BLaER1 (cell line): ENCODE measurements around the gene PCBP3.

ENCODE experiments used
- H3K27ac ChIP-seq: shearing (Covaris generic); formaldehyde crosslinking; 2 replicates; pipeline ENCODE4 v1.8.1; 2022
- H3K27me3 ChIP-seq: shearing (Covaris generic); formaldehyde crosslinking; 2 replicates; pipeline ENCODE4 v1.8.1; 2022
- H3K36me3 ChIP-seq: shearing (Covaris generic); formaldehyde crosslinking; 2 replicates; pipeline ENCODE4 v1.8.1; 2022
- H3K4me1 ChIP-seq: shearing (Covaris generic); formaldehyde crosslinking; 2 replicates; pipeline ENCODE4 v1.8.1; 2022
- H3K4me2 ChIP-seq: shearing (Covaris generic); formaldehyde crosslinking; 2 replicates; pipeline ENCODE4 v1.8.1; 2022
- H3K4me3 ChIP-seq: shearing (Covaris generic); formaldehyde crosslinking; 2 replicates; pipeline ENCODE4 v1.8.1; 2022
- H3K9ac ChIP-seq: shearing (Covaris generic); formaldehyde crosslinking; 2 replicates; pipeline ENCODE4 v1.8.1; 2022
- H3K9me3 ChIP-seq: shearing (Covaris generic); formaldehyde crosslinking; 2 replicates; pipeline ENCODE4 v1.8.1; 2022
- H4K20me1 ChIP-seq: shearing (Covaris generic); formaldehyde crosslinking; 2 replicates; pipeline ENCODE4 v1.8.1; 2022
- Cebpa-rat ChIP-seq: shearing (Covaris generic); IDR thresholded peaks from 2 replicates; pipeline ENCODE4 v1.8.1; 2022

PCBP3 gene

DNA sequence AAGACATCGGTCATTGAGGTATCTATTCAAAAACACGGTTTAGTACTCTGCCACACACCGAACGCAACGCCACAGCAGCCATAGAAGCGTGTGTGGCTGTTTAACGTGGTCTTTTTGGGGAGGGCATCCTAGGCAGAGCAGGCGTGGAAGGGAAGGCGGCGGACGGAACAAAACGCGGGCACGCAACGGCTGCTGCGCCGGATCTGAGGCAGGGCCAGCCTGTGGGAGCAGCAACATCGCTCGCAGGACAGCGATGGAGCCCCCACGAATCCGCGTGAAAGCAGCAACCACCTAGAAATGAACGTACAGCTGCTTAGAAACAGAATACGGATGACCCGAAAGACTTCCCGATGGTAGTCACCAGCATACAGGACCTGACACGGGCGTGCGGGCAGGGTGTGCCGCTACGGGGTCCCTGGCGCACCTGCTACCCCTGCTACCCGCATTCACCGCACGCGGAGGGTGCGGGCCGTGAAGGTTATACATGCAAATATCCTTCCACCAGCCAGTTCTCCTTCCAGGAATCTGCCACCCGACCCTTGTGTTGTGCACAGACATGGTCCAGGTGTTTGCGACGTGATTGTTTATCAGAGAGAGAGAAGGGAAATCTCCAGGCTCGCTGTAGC, 223.6 kb downstream of the PCBP3 start:
- Histone ChIP-seq H3K36me3 (peaks cover 7% of the 10 kb centered on the region; the same call in 1 of the 2 replicates), H3K4me2 (peak overlapping the region; percentile 78), H3K27me3 (no peaks in the 10 kb centered on the region), H3K4me1 (peaks cover 74% of the 10 kb centered on the region), H4K20me1 (peaks cover 31% of the 10 kb centered on the region), H3K27ac (peak overlapping the region; percentile 61; the same call in 1 of the 2 replicates), H3K9me3 (no peaks in the 10 kb centered on the region), H3K9ac (no peak overlapping the region), H3K4me3 (no peak overlapping the region)
- no peak for TF ChIP-seq Cebpa-rat

DNA sequence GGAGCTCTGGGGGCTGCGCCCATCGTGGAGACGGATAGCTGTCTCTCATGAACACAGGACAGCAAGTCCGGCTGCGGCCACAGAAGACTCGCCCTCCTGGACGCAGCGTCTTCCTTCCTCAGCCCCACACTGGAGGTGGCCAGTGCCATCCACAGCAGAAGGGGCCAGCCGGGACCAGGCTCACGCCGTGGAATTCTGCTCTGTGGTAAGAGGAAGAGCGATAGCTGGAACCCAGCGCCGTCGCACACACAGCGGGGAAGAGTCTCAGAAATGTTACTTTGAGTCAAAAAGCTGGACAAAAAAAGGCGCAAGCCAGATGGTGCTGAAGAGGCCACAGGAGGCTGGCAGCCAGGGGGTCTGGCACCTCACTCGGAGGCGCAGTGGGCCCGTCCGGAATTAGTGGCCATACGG, 224.2 kb downstream of the PCBP3 start:
- Histone ChIP-seq H3K9ac (0 out of 2 replicates have a peak overlapping the region, but pooled peaks have one; percentile 6), H3K4me3 (no peak overlapping the region), H3K4me2 (peak overlapping the region; percentile 78), H4K20me1 (peaks cover 31% of the 10 kb centered on the region), H3K27ac (peak overlapping the region; percentile 61; the same call in 1 of the 2 replicates), H3K9me3 (no peaks in the 10 kb centered on the region), H3K27me3 (no peaks in the 10 kb centered on the region), H3K4me1 (peaks cover 75% of the 10 kb centered on the region), H3K36me3 (peaks cover 7% of the 10 kb centered on the region; the same call in 1 of the 2 replicates)
- no peak for TF ChIP-seq Cebpa-rat

DNA sequence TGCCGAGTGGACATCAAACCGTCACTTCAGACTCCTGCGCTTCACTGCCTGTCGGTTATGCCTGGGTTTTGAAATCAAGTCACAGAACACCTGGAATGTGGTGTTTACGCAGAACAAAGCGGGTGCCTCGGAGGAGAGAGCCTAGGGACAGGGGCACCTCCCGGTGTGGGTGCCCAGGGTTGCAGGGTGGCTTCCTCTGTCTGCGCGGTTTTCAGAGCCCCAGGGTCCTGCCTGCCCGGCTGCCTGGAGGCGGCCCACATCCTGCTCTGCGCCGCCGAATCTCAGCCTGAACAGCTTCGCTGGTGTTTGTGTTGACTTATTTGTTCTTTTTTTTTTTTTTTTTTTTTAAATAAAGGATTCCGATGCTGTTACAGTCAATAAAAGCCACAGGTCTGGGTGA, 224.6 kb downstream of the PCBP3 start:
- Histone ChIP-seq H3K9ac (0 out of 2 replicates have a peak overlapping the region, but pooled peaks have one; percentile 43), H3K27ac (peak overlapping the region; percentile 61; the same call in 1 of the 2 replicates), H3K4me2 (peak overlapping the region; percentile 78), H3K9me3 (no peaks in the 10 kb centered on the region), H3K4me3 (no peak overlapping the region), H4K20me1 (peaks cover 31% of the 10 kb centered on the region), H3K27me3 (no peaks in the 10 kb centered on the region), H3K4me1 (peaks cover 76% of the 10 kb centered on the region), H3K36me3 (peaks cover 7% of the 10 kb centered on the region; the same call in 1 of the 2 replicates)
- no peak for TF ChIP-seq Cebpa-rat

DNA sequence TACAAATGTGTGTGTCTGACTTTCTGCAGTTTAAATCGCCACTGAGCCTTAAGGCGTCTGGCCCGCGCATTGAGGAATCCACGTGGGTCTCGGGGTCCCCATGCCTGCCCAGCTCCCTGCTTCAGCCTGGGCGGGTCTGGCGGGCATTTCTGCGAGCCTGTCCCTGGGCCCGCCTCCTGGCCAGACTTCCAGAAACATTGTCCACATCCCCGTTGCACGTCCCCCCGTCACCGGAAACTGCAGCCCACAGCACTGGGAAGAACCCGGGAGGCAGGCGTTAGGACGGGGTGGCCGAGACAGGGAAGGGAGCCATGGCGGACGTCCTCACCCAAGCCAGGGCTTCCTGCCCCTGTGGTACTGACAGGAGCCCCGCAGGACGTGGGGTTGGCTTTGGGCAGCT, 225.0 kb downstream of the PCBP3 start:
- Histone ChIP-seq H3K9me3 (no peaks in the 10 kb centered on the region), H3K4me1 (peaks cover 77% of the 10 kb centered on the region), H4K20me1 (peaks cover 31% of the 10 kb centered on the region), H3K27ac (peak overlapping the region; percentile 55; the same call in 1 of the 2 replicates), H3K4me3 (no peak overlapping the region), H3K27me3 (no peaks in the 10 kb centered on the region), H3K4me2 (peak overlapping the region; percentile 78), H3K36me3 (peaks cover 7% of the 10 kb centered on the region; the same call in 1 of the 2 replicates), H3K9ac (0 out of 2 replicates have a peak overlapping the region, but pooled peaks have one; percentile 43)
- TF ChIP-seq Cebpa-rat = no peak

DNA sequence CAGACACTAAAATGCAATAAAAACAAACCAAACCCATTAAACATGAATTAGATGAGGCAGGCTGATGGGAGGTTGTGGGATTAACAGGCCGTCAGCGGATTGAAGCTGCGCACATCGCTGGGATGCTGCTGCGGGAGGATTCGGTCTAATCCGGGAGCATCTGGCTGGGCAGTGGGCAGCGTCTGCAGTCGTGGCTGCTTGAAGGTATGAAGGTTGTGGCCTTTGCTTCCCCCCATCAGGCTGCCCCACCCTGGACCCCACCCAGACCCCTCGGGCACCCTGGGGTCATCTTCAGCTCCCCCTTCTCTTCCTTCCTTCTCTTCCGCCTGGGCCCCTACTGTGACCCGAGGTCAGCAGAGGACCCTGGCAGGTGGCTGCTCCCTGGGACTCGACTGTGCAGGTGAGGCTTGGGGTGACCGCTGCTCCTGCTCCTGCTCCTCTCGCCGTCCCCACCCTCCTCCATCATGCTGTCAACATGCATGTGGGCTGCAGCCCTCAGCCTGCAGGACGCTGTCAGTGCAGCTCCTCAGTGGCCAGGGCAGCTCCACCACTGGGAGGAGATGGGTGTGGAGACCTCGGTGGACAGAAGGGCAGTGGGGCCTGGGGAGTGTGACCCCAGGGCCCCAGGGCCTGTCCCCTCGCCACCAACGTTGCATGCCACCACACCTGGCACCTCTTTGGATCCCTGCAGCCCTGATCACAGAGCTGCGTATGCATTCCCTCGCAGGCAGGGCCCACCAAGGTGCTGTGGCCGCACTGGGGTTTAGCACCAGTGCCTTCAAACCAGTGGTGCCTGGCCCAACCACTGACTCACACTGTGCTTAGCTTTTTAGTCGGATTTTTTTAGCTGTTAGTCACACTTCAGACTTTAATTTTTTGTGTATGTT, 225.8 kb downstream of the PCBP3 start:
- H3K27me3 ChIP-seq = no peaks in the 10 kb centered on the region
- H3K9me3 ChIP-seq = no peaks in the 10 kb centered on the region
- no peak overlapping the region for H3K4me3 ChIP-seq
- H3K27ac ChIP-seq = no peak overlapping the region
- peaks cover 31% of the 10 kb centered on the region for H4K20me1 ChIP-seq
- TF ChIP-seq Cebpa-rat = no peak
- peaks cover 7% of the 10 kb centered on the region; the same call in 1 of the 2 replicates for H3K36me3 ChIP-seq
- peaks cover 77% of the 10 kb centered on the region for H3K4me1 ChIP-seq
- H3K4me2 ChIP-seq = peak overlapping the region; percentile 78; the same call in 1 of the 2 replicates
- no peak overlapping the region for H3K9ac ChIP-seq

DNA sequence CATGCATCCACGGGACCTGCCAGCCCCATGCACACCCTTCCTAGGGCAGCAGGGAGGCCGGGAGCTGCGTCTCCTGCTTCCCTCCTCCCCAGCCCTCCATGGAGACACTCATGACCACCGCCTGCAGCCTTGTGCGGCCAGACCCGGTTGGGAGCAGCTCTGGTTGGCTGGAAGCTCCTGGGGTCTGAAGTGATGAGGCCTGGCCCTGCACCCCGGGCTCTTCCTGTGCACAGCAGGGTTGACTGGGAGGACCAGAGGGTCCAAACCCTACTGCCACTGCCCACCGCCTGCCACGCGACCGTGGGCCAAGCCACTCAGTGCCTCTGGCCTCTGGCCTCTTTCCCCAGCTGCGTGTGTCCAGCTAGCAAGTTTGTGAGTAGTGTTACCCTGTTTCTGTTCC, 226.9 kb downstream of the PCBP3 start:
- Histone ChIP-seq H3K4me3 (no peak overlapping the region), H3K9me3 (no peaks in the 10 kb centered on the region), H3K36me3 (peaks cover 7% of the 10 kb centered on the region; the same call in 1 of the 2 replicates), H3K27me3 (no peaks in the 10 kb centered on the region), H3K27ac (peak overlapping the region; percentile 65; the same call in 1 of the 2 replicates), H4K20me1 (peaks cover 31% of the 10 kb centered on the region), H3K4me2 (peak overlapping the region; percentile 75), H3K9ac (no peak overlapping the region), H3K4me1 (peaks cover 74% of the 10 kb centered on the region)
- no peak for TF ChIP-seq Cebpa-rat

DNA sequence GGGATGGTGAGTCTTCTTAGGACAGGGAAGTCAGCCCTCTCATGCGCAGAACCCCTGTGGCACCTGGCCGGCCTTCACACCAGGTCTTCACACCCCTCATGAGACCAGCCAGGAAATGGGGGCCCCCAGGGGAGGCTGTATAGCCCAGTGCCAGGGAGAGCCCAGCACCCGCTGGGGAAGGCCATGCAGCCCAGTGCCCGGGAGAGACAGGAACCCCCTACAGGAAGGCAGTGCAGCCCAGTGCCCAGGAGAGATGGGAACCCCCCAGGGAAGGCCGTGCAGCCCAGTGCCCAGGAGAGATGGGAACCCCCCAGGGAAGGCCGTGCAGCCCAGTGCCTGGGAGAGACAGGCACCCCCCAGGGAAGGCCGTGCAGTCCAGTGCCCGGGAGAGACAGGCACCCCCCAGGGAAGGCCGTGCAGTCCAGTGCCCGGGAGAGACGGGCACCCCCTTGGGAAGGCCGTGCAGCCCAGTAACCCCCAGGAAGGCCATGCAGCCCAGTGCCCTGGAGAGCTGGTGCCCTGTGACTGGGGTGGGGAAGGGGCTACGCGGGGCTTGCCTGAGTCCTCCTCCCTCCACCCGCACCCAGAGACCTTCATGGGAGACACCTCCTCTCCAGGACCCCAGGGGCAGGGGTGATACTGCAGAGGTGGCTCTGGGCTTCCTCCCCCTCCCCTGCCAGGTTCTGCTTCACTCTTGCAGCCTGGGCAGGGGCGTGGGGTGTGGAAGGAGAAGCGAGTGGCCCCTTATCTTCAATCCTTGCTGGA, 227.5 kb downstream of the PCBP3 start:
- Histone ChIP-seq H3K9me3 (no peaks in the 10 kb centered on the region), H3K27ac (peak overlapping the region; percentile 65), H3K4me3 (no peak overlapping the region), H4K20me1 (peaks cover 25% of the 10 kb centered on the region), H3K9ac (no peak overlapping the region), H3K36me3 (peaks cover 3% of the 10 kb centered on the region; the same call in 1 of the 2 replicates), H3K4me1 (peaks cover 71% of the 10 kb centered on the region), H3K27me3 (no peaks in the 10 kb centered on the region), H3K4me2 (peak overlapping the region; percentile 75)
- no peak for TF ChIP-seq Cebpa-rat

DNA sequence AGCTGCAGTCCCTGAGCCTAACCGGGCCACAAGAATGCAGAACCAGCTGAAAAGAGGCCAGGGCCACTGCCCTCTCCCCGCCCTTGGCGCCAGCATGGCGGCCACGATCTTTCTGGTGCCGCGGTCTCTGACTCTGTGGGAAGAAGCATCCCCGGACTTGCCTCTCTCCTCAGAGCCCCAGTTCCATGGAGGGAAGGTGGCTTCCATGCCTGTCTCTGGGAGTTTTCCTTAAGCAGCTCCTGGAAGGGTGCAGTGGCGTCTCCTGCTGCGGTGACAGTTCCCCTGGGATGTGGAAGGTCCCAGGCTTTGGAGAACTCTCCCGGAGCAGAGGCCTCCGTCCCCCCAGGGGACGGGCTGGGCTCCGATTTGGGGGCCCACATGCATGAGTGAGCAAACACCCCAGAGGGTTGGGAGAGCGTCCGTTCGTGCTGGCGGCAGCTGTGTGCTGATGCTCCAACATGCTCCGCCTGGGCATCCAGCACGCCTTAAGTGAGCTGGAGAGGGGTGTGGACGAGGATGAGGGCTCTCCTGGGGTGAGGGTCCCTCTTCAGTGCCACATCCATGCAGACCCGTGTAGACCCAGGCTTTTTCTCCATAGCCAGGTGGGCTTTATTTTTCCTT, 228.2 kb downstream of the PCBP3 start:
- TF ChIP-seq Cebpa-rat = no peak
- Histone ChIP-seq H4K20me1 (peaks cover 24% of the 10 kb centered on the region), H3K36me3 (peaks cover 3% of the 10 kb centered on the region; the same call in 1 of the 2 replicates), H3K9me3 (no peaks in the 10 kb centered on the region), H3K4me3 (no peak overlapping the region), H3K27me3 (no peaks in the 10 kb centered on the region), H3K4me2 (peak overlapping the region; percentile 75), H3K27ac (peak overlapping the region; percentile 65; the same call in 1 of the 2 replicates), H3K9ac (no peak overlapping the region), H3K4me1 (peaks cover 71% of the 10 kb centered on the region)

DNA sequence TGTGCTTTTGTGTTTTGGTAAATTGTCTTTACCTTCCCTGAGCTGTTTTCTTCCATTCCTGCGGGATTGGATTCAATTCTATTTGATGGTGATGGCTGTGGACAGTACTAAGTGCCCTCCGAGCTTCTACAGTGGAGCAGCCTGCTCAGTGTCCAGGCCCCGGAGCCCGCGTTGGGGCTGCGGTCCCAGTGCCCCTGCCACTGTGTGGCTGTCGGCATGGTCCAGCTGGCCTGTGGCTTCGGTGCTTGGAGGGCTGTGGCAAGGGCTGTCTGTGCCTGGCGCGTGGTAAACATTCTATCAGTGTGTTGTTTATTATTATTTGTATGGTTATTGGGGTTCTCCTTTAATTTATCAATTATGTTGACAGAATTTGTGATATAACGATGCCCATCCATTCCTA, 228.9 kb downstream of the PCBP3 start:
- H3K4me1 ChIP-seq = peaks cover 71% of the 10 kb centered on the region
- no peak for TF ChIP-seq Cebpa-rat
- H3K27me3 ChIP-seq = no peaks in the 10 kb centered on the region
- H3K27ac ChIP-seq = no peak overlapping the region
- H3K9me3 ChIP-seq = no peaks in the 10 kb centered on the region
- H3K36me3 ChIP-seq = peaks cover 3% of the 10 kb centered on the region; the same call in 1 of the 2 replicates
- no peak overlapping the region for H3K9ac ChIP-seq
- H3K4me3 ChIP-seq = no peak overlapping the region
- H4K20me1 ChIP-seq = peaks cover 18% of the 10 kb centered on the region
- peak overlapping the region; percentile 75 for H3K4me2 ChIP-seq
